Measurements from ENCODE around the gene CLCF1. TPM values are rescaled to one million over a fixed set of nuclear protein-coding genes. Genes with fewer than 3 reads are reported as not detected.
A peak's percentile ranks its signal among the peaks of the same experiment; 100 is the strongest.

The CLCF1 gene
- total RNA-seq, 4 donors from 2014 or later, result 2.2 to 3.3 (median 2.5) TPM

DNA sequence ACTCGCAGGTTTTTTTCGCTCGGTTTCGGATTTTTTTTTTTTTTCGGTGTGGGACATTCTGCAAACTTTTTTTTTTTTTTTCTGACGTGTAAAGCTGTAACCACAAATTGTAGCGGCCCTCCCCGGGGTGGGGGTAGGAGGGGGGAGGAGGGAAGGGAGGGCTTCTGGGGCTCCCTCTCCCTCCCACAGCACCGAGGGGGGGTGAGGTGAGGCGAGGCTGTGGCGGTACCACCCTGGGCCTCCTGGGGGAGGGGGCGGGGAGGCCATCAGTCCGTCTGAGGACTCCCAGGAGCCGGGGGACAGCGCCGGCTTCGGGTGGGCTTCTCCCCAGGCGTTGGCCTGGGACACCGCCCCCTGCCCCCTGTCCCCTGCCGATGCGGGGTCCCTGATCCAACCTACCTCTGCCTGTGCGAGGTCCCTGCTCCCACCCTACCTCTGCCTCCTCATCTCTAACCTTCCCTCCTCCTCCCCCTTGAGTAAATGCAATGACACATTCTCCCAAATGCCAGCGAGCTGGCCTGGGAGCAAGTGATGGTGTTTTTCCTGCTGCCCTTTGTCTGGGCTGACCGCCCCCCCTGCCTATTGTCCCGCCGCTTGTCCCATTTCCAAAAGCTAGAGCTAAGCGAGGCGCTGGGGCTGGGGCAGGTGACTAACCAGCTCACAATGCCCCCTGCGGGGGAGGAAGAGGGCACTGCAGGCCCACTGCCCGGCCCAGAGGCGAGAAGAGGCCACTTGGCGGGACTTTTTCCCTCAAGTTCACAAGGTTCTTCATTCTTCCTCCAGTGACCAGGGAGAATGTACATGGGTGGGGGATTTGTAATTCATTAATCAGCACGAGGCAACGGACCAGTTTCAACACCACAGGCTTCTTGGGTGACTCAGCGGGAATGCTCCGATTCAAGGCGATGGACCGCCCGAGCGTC lies 511 bp upstream of the CLCF1 start:
- TF ChIP-seq POLR2A (IDR thresholded peaks at IDR 0.05), result no peak
- TF ChIP-seq, protein P1, sequence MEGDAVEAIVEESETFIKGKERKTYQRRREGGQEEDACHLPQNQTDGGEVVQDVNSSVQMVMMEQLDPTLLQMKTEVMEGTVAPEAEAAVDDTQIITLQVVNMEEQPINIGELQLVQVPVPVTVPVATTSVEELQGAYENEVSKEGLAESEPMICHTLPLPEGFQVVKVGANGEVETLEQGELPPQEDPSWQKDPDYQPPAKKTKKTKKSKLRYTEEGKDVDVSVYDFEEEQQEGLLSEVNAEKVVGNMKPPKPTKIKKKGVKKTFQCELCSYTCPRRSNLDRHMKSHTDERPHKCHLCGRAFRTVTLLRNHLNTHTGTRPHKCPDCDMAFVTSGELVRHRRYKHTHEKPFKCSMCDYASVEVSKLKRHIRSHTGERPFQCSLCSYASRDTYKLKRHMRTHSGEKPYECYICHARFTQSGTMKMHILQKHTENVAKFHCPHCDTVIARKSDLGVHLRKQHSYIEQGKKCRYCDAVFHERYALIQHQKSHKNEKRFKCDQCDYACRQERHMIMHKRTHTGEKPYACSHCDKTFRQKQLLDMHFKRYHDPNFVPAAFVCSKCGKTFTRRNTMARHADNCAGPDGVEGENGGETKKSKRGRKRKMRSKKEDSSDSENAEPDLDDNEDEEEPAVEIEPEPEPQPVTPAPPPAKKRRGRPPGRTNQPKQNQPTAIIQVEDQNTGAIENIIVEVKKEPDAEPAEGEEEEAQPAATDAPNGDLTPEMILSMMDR (IDR thresholded peaks at IDR 0.05), result no peak
- intact Hi-C loops (cut with DNase I; ENCODE audit: low total_unique reads), result no loop called here
- H3K4me3 ChIP-seq (ENCODE audit: low read depth, poor library complexity, severe bottlenecking), result peak overlapping the region; percentile 64
- DNase-seq (ENCODE audit: low spot score in 2 of 2), result peak; percentile 77 to 95
- WGBS, 2 donors, result 3 to 5% methylated on average over 38 to 40 of the region's 40 CpGs

GRCh38 chr11:67372321-67372992 lies 941 bp downstream of the CLCF1 start:
- 1 to 7% methylated on average over 16 to 36 of the region's 78 CpGs for WGBS, 2 donors
- DNase-seq (ENCODE audit: low spot score in 2 of 2), result no peak
- intact Hi-C loops (cut with DNase I; ENCODE audit: low total_unique reads), result no loop called here
- peak overlapping the region; percentile 64 for H3K4me3 ChIP-seq (ENCODE audit: low read depth, poor library complexity, severe bottlenecking)
- no peak for TF ChIP-seq POLR2A (IDR thresholded peaks at IDR 0.05)
- TF ChIP-seq, protein P1 (IDR thresholded peaks at IDR 0.05), result no peak

DNA sequence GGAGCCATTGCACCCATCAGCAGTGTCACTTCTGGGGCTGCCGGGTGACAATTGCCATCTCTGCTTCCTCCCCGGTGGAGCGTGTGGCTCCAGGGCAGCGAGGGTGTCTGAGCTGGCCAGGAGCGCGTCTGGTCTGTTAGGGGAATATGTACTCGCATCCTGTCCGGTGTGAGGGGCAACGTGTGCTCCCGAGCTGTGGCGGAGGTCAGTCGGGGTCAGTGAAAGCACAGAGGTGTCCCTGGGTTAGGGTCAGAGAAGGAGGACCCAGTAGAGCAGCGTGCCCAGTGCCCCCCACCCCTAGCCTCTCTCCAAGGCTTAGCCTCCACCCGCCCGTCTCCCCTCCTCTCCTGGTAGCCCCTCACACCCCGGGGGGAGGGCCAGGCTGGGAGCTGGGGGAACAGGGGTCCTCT lies 1.5 kb downstream of the CLCF1 start:
- DNase-seq (ENCODE audit: low spot score in 2 of 2), result no peak
- TF ChIP-seq, protein P1 (IDR thresholded peaks at IDR 0.05), result no peak
- TF ChIP-seq POLR2A (IDR thresholded peaks at IDR 0.05), result no peak
- 17 to 18% methylated on average over 15 to 16 of the region's 16 CpGs for WGBS, 2 donors
- no peak overlapping the region for H3K4me3 ChIP-seq (ENCODE audit: low read depth, poor library complexity, severe bottlenecking)
- intact Hi-C loops (cut with DNase I; ENCODE audit: low total_unique reads), result no loop called here

GRCh38 chr11:67371189-67371910 lies 2.0 kb downstream of the CLCF1 start:
- DNase-seq (ENCODE audit: low spot score in 2 of 2), result no peak
- TF ChIP-seq, protein P1 (IDR thresholded peaks at IDR 0.05), result peak in 1 of 3 donors; percentile 31
- TF ChIP-seq POLR2A (IDR thresholded peaks at IDR 0.05), result no peak
- intact Hi-C loops (cut with DNase I; ENCODE audit: low total_unique reads), result no loop called here
- WGBS, 2 donors, result 41 to 42% methylated on average over 8 of the region's 8 CpGs
- H3K4me3 ChIP-seq (ENCODE audit: low read depth, poor library complexity, severe bottlenecking), result no peak overlapping the region

DNA sequence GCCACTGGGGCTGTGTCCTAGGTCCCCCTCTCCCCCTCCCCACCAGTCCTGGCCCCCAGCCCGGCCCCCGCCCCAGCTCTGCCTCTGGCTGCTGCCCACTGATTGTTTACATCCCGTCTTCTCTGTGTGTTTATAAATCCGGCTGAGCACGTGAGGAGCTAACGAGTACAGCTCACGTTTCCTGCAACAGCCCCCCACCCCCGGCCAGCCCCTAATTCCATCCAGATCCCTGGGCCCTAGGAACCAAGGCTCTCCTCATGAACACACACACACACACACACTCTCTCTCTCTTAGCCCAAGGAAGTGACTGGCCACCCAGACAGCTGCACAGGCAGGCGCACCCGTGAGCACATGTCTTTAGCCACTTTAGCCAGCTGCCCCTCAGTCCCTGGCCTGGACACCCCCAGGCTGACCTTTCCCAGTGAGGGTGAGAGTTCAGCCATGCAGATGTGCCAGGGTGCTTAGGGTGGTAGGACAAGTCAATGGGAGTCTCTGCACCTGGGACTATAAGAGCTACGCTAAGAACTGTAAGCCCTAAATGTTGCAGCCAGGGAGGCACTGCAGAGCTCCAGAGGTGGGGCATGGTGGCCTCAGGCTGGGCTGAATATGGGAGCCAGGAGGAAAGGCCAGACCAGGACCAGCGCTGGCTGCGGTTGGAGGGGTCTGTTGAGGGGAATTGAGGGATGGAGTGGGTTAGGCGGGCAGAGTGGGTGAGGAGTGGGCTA lies 2.9 kb downstream of the CLCF1 start:
- H3K4me3 ChIP-seq (ENCODE audit: low read depth, poor library complexity, severe bottlenecking), result no peak overlapping the region
- WGBS, 2 donors, result 51 to 58% methylated on average over 12 to 14 of the region's 14 CpGs
- intact Hi-C loops (cut with DNase I; ENCODE audit: low total_unique reads), result no loop called here
- DNase-seq (ENCODE audit: low spot score in 2 of 2), result no peak
- TF ChIP-seq POLR2A (IDR thresholded peaks at IDR 0.05), result no peak
- TF ChIP-seq, protein P1 (IDR thresholded peaks at IDR 0.05), result no peak

Measured in lower leg skin (tissue), 4 donors.